ENCODE results near the gene ATP5MK.

DNA sequence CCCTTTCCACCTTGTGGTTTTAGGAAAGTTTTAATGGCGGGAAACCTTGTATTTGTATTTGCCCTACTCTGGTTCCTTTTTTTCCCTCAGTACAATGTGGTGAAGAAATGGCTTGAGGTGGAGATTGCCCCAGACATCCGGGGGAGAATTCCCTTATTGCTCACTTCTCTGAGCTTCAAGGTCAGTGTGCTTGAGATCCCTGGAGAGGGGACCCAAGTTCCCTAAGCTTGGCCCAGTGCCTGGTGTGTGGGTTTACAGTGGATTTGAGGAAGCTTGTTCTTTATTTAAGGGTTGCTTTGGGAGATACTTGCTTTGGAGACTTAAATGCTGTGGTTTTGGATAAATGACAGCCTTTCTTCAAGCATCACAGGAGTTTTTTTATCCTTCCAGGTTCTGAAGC, 37.6 kb upstream of the ATP5MK start:
- TF ChIP-seq POLR2AphosphoS5 (IDR thresholded peaks at IDR 0.05; ENCODE audit: low read depth, low read length) (no peak), POLR2A (IDR thresholded peaks at IDR 0.05; ENCODE audit: low read depth, low read length) (no peak)

Measured in GM12891 (cell line).